ENCODE data around the gene UQCC3. TPM values are rescaled to one million over a fixed set of nuclear protein-coding genes. Genes with fewer than 3 reads are reported as not detected.

The UQCC3 gene
- total and polyA plus RNA-seq, 10 of the 15 experiments (the other 5 are each of a cell fraction or from before 2014, with no cell fraction given), result 1.3 to 20.5 (median 8.2) TPM

DNA sequence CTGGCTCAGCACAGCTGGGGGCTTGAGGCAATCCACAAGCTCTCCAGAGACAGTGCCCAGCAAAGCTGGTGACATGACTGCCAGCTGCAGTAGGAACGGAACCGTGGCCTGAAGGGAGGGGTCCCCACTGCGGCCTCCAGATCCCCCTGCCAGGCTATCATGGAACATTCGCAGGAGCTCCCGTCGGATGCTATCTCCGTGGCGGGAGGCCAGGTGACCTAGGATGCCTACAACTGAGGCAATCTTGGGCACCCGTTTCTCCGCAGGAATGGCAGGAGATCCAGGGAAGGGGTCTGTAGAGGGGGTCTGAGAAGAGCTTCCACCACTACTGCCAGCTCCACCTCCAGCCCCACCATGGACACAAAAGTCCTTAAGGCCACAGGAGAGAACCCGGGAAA lies 22.5 kb upstream of the UQCC3 start:
- ChIA-PET CTCF (interaction anchor here (1.0 to 1.7 kb wide), 2 partner anchors 38 to 45 kb away, joined by 4 to 5 read pairs; no protein-coding TSS in a partner anchor), POLR2A (interaction anchor here (0.5 to 14.6 kb wide), 6 partner anchors 21 to 224 kb away, joined by 3 to 295 read pairs (median 5); partner anchors contain the start of genes B3GAT3, C11orf98, CSKMT and LBHD1)

More for the DNA sequence above, 22.5 kb upstream of the UQCC3 start:
- FAIRE-seq, result no peak
- ChIA-PET SMC1A (ENCODE audit: uncharacterized antibody, unreplicated experiment) (interaction anchor here (1.4 kb wide), 1 partner anchor 50 kb away, joined by 4 read pairs; no protein-coding TSS in a partner anchor), RAD21 (ENCODE audit: unreplicated experiment) (no interaction called here)
- no TSS peak for BruUV-seq (replicated peaks)
- Histone ChIP-seq H3K9me3 (replicated peaks; ENCODE audit: control insufficient read depth, insufficient read depth, low read length) (no peaks in the 10 kb centered on the region), H4K20me1 (ENCODE audit: control insufficient read depth, insufficient read depth) (no peaks in the 10 kb centered on the region; the same call in 1 of the 2 replicates), H3K4me3 (no peak overlapping the region), H3K27ac (ENCODE audit: control insufficient read depth, insufficient read depth) (no peak overlapping the region), H3K36me3 (ENCODE audit: control insufficient read depth in 2 of 2, insufficient read depth in 2 of 2, low read length in 1 of 2) (peaks cover 5 to 13% of the 10 kb centered on the region in 2 experiments; a peak in 3 of 4 replicates), H3K27me3 (replicated peaks in 1 of 2; ENCODE audit: control insufficient read depth in 2 of 2, insufficient read depth in 2 of 2, low read length in 1 of 2) (no peaks in the 10 kb centered on the region), H2AFZ (ENCODE audit: control insufficient read depth, low read depth, low read length) (no peak overlapping the region), H3K79me2 (ENCODE audit: control insufficient read depth, insufficient read depth, low read length) (peaks cover 47% of the 10 kb centered on the region), H3K4me2 (ENCODE audit: control insufficient read depth, insufficient read depth) (no peak overlapping the region), H3K9ac (ENCODE audit: control insufficient read depth, insufficient read depth, low read length) (no peak overlapping the region), H3K4me1 (ENCODE audit: control insufficient read depth, insufficient read depth, low read length) (peaks cover 4% of the 10 kb centered on the region)
- no peak for DNase-seq (ENCODE audit: low read depth, low spot score)
- intact Hi-C loops (cut with micrococcal nuclease; ENCODE audit: unreplicated experiment) (no loop called here), in situ Hi-C loops (cut with MboI) (no loop called here)
- ATAC-seq, result no peak
- WGBS (ENCODE audit: insufficient coverage, insufficient replicate concordance, low lambda C conversion rate, missing lambda C conversion rate), result over 99% methylated on average over 11 of the region's 11 CpGs
- TF ChIP-seq, protein P1, sequence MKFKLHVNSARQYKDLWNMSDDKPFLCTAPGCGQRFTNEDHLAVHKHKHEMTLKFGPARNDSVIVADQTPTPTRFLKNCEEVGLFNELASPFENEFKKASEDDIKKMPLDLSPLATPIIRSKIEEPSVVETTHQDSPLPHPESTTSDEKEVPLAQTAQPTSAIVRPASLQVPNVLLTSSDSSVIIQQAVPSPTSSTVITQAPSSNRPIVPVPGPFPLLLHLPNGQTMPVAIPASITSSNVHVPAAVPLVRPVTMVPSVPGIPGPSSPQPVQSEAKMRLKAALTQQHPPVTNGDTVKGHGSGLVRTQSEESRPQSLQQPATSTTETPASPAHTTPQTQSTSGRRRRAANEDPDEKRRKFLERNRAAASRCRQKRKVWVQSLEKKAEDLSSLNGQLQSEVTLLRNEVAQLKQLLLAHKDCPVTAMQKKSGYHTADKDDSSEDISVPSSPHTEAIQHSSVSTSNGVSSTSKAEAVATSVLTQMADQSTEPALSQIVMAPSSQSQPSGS (IDR thresholded peaks at IDR 0.05; ENCODE audit: low read length), result no peak
- TF ChIP-seq NBN (IDR thresholded peaks at IDR 0.05) (no peak), RB1 (IDR thresholded peaks at IDR 0.05; ENCODE audit: borderline replicate concordance) (no peak), KLF5 (IDR thresholded peaks at IDR 0.05; ENCODE audit: partially characterized antibody) (no peak), BRCA1 (IDR thresholded peaks at IDR 0.05; ENCODE audit: low read depth, low read length) (no peak), ZZZ3 (IDR thresholded peaks at IDR 0.05; ENCODE audit: control insufficient read depth, insufficient read length, low read depth) (no peak), SUZ12 (IDR thresholded peaks at IDR 0.05; ENCODE audit: unreplicated experiment) (no peak), NFXL1 (IDR thresholded peaks at IDR 0.05; ENCODE audit: borderline replicate concordance) (no peak), NR2F1 (conservative IDR thresholded peaks at IDR 0.05) (no peak), EZH2 (IDR thresholded peaks at IDR 0.05; ENCODE audit: borderline replicate concordance, control insufficient read depth, low read depth, low read length) (no peak)
- TF ChIP-seq, protein P2, sequence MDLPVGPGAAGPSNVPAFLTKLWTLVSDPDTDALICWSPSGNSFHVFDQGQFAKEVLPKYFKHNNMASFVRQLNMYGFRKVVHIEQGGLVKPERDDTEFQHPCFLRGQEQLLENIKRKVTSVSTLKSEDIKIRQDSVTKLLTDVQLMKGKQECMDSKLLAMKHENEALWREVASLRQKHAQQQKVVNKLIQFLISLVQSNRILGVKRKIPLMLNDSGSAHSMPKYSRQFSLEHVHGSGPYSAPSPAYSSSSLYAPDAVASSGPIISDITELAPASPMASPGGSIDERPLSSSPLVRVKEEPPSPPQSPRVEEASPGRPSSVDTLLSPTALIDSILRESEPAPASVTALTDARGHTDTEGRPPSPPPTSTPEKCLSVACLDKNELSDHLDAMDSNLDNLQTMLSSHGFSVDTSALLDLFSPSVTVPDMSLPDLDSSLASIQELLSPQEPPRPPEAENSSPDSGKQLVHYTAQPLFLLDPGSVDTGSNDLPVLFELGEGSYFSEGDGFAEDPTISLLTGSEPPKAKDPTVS (IDR thresholded peaks at IDR 0.05; ENCODE audit: low read depth, low read length), result no peak
